HepG2 (cell line): Measurements from ENCODE around the gene ATP5MG. TPM values are rescaled to one million over a fixed set of nuclear protein-coding genes. Genes with fewer than 3 reads are reported as not detected.

Experiments used
- IRX3 ChIP-seq: sonication (generic); formaldehyde crosslinking; IDR thresholded peaks from 2 replicates; pipeline ENCODE4 v1.8.1; 2023; ENCODE audit warnings: mild to moderate bottlenecking, low read depth, missing genetic modification reagents, borderline replicate concordance
- polyA plus RNA-seq, 8 experiments: library from polyadenylated mRNA; depleted of rRNA in 3 of 8; stranded (reverse) in 7 of 8; unstranded in 1 of 8; fragments of >200 nt; fragmentation: Illumina TruSeq in 4 of 8; extraction: Trizol in 4 of 8; gene quantifications; 2 replicates each; pipeline versions ENCODE4 v1.2.1 to v1.2.3, GENCODE V29; 2011 to 2016; ENCODE audit warnings: low read depth in 4 of 8, missing spikeins in 1 of 8, mixed read lengths in 1 of 8; ENCODE audit not compliant: insufficient read depth in 1 of 8
- total RNA-seq, 5 experiments: library from RNA; depleted of rRNA; stranded (reverse); fragments of >200 nt; fragmentation: Illumina TruSeq; extraction: Trizol; gene quantifications; 2 replicates each; pipeline ENCODE4 v1.2.3, GENCODE V29; 2016; ENCODE audit warnings: low read depth in 1 of 5
- TF ChIP-seq, protein P1 (sequence below): IDR thresholded peaks from 2 replicates; pipeline ENCODE4 v1.6.1; 2016; ENCODE audit warnings: low read depth
- TF ChIP-seq, protein P2 (sequence below): sonication (generic); formaldehyde crosslinking; conservative IDR thresholded peaks from 2 replicates; pipeline ENCODE4 v1.4.0; 2020; ENCODE audit warnings: mild to moderate bottlenecking, missing genetic modification reagents, moderate library complexity
- TF ChIP-seq, protein P3 (sequence below): sonication (generic); formaldehyde crosslinking; conservative IDR thresholded peaks from 2 replicates; pipeline ENCODE4 v1.8.0; 2022; ENCODE audit warnings: missing genetic modification reagents
- TF ChIP-seq, protein P4 (sequence below): sonication (generic); formaldehyde crosslinking; IDR thresholded peaks from 2 replicates; pipeline ENCODE4 v1.4.0; 2020; ENCODE audit warnings: mild to moderate bottlenecking, missing genetic modification reagents, borderline replicate concordance
- TF ChIP-seq, protein P5 (sequence below): sonication (generic); formaldehyde crosslinking; IDR thresholded peaks from 2 replicates; pipeline ENCODE4 v1.5.0; 2020; ENCODE audit warnings: mild to moderate bottlenecking, missing genetic modification reagents, borderline replicate concordance

ATP5MG gene
- total and polyA plus RNA-seq, 2 of the 13 experiments (the other 11 are each of a cell fraction or from before 2014, with no cell fraction given) = 260 to 320 TPM

DNA sequence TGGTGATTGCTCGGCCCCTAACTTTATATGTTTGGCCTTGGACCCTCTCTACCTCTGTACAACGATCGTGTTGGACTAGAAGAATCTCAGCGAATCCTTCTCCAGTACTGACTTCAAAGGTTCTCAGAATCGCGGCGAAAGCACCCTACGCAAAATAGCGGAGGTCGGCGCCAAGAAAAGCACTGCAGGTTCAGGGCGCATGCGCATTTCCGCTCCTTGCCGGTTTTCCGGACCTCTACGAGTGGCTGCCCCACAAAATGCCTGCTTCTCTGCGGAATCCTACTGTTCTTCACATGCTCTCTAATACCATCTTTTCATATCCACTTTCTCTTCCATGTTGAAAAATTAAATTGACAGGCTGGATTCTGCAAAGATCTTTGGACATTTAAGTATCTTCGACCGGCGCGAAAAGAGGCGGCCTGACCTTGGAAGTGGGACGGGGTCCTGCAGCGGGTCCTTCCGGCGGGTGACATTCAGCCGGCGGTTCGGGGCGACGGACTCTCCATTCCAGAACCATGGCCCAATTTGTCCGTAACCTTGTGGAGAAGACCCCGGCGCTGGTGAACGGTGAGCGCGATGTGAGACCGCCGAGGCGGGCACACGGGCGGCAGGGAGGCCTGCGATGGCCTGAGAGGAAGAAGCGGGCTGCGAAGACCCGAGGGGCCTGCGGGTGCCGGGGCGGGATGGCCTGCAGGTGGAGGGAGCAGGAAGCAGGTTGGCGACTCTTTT, at the start of gene ATP5MG (continued):
- TF ChIP-seq, protein P1, sequence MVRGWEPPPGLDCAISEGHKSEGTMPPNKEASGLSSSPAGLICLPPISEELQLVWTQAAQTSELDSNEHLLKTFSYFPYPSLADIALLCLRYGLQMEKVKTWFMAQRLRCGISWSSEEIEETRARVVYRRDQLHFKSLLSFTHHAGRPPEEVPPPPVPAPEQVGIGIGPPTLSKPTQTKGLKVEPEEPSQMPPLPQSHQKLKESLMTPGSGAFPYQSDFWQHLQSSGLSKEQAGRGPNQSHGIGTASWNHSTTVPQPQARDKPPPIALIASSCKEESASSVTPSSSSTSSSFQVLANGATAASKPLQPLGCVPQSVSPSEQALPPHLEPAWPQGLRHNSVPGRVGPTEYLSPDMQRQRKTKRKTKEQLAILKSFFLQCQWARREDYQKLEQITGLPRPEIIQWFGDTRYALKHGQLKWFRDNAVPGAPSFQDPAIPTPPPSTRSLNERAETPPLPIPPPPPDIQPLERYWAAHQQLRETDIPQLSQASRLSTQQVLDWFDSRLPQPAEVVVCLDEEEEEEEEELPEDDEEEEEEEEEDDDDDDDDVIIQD (CRISPR knock-in tag) = no peak
- TF ChIP-seq, protein P2, sequence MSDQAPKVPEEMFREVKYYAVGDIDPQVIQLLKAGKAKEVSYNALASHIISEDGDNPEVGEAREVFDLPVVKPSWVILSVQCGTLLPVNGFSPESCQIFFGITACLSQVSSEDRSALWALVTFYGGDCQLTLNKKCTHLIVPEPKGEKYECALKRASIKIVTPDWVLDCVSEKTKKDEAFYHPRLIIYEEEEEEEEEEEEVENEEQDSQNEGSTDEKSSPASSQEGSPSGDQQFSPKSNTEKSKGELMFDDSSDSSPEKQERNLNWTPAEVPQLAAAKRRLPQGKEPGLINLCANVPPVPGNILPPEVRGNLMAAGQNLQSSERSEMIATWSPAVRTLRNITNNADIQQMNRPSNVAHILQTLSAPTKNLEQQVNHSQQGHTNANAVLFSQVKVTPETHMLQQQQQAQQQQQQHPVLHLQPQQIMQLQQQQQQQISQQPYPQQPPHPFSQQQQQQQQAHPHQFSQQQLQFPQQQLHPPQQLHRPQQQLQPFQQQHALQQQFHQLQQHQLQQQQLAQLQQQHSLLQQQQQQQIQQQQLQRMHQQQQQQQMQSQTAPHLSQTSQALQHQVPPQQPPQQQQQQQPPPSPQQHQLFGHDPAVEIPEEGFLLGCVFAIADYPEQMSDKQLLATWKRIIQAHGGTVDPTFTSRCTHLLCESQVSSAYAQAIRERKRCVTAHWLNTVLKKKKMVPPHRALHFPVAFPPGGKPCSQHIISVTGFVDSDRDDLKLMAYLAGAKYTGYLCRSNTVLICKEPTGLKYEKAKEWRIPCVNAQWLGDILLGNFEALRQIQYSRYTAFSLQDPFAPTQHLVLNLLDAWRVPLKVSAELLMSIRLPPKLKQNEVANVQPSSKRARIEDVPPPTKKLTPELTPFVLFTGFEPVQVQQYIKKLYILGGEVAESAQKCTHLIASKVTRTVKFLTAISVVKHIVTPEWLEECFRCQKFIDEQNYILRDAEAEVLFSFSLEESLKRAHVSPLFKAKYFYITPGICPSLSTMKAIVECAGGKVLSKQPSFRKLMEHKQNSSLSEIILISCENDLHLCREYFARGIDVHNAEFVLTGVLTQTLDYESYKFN (CRISPR knock-in tag) = no peak
- TF ChIP-seq, protein P3, sequence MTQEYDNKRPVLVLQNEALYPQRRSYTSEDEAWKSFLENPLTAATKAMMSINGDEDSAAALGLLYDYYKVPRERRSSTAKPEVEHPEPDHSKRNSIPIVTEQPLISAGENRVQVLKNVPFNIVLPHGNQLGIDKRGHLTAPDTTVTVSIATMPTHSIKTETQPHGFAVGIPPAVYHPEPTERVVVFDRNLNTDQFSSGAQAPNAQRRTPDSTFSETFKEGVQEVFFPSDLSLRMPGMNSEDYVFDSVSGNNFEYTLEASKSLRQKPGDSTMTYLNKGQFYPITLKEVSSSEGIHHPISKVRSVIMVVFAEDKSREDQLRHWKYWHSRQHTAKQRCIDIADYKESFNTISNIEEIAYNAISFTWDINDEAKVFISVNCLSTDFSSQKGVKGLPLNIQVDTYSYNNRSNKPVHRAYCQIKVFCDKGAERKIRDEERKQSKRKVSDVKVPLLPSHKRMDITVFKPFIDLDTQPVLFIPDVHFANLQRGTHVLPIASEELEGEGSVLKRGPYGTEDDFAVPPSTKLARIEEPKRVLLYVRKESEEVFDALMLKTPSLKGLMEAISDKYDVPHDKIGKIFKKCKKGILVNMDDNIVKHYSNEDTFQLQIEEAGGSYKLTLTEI (CRISPR knock-in tag) = no peak
- TF ChIP-seq, protein P4, sequence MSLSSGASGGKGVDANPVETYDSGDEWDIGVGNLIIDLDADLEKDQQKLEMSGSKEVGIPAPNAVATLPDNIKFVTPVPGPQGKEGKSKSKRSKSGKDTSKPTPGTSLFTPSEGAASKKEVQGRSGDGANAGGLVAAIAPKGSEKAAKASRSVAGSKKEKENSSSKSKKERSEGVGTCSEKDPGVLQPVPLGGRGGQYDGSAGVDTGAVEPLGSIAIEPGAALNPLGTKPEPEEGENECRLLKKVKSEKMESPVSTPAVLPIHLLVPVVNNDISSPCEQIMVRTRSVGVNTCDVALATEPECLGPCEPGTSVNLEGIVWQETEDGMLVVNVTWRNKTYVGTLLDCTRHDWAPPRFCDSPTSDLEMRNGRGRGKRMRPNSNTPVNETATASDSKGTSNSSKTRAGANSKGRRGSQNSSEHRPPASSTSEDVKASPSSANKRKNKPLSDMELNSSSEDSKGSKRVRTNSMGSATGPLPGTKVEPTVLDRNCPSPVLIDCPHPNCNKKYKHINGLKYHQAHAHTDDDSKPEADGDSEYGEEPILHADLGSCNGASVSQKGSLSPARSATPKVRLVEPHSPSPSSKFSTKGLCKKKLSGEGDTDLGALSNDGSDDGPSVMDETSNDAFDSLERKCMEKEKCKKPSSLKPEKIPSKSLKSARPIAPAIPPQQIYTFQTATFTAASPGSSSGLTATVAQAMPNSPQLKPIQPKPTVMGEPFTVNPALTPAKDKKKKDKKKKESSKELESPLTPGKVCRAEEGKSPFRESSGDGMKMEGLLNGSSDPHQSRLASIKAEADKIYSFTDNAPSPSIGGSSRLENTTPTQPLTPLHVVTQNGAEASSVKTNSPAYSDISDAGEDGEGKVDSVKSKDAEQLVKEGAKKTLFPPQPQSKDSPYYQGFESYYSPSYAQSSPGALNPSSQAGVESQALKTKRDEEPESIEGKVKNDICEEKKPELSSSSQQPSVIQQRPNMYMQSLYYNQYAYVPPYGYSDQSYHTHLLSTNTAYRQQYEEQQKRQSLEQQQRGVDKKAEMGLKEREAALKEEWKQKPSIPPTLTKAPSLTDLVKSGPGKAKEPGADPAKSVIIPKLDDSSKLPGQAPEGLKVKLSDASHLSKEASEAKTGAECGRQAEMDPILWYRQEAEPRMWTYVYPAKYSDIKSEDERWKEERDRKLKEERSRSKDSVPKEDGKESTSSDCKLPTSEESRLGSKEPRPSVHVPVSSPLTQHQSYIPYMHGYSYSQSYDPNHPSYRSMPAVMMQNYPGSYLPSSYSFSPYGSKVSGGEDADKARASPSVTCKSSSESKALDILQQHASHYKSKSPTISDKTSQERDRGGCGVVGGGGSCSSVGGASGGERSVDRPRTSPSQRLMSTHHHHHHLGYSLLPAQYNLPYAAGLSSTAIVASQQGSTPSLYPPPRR (CRISPR knock-in tag) = no peak
- no peak for TF ChIP-seq IRX3 (CRISPR knock-in tag)
- TF ChIP-seq, protein P5, sequence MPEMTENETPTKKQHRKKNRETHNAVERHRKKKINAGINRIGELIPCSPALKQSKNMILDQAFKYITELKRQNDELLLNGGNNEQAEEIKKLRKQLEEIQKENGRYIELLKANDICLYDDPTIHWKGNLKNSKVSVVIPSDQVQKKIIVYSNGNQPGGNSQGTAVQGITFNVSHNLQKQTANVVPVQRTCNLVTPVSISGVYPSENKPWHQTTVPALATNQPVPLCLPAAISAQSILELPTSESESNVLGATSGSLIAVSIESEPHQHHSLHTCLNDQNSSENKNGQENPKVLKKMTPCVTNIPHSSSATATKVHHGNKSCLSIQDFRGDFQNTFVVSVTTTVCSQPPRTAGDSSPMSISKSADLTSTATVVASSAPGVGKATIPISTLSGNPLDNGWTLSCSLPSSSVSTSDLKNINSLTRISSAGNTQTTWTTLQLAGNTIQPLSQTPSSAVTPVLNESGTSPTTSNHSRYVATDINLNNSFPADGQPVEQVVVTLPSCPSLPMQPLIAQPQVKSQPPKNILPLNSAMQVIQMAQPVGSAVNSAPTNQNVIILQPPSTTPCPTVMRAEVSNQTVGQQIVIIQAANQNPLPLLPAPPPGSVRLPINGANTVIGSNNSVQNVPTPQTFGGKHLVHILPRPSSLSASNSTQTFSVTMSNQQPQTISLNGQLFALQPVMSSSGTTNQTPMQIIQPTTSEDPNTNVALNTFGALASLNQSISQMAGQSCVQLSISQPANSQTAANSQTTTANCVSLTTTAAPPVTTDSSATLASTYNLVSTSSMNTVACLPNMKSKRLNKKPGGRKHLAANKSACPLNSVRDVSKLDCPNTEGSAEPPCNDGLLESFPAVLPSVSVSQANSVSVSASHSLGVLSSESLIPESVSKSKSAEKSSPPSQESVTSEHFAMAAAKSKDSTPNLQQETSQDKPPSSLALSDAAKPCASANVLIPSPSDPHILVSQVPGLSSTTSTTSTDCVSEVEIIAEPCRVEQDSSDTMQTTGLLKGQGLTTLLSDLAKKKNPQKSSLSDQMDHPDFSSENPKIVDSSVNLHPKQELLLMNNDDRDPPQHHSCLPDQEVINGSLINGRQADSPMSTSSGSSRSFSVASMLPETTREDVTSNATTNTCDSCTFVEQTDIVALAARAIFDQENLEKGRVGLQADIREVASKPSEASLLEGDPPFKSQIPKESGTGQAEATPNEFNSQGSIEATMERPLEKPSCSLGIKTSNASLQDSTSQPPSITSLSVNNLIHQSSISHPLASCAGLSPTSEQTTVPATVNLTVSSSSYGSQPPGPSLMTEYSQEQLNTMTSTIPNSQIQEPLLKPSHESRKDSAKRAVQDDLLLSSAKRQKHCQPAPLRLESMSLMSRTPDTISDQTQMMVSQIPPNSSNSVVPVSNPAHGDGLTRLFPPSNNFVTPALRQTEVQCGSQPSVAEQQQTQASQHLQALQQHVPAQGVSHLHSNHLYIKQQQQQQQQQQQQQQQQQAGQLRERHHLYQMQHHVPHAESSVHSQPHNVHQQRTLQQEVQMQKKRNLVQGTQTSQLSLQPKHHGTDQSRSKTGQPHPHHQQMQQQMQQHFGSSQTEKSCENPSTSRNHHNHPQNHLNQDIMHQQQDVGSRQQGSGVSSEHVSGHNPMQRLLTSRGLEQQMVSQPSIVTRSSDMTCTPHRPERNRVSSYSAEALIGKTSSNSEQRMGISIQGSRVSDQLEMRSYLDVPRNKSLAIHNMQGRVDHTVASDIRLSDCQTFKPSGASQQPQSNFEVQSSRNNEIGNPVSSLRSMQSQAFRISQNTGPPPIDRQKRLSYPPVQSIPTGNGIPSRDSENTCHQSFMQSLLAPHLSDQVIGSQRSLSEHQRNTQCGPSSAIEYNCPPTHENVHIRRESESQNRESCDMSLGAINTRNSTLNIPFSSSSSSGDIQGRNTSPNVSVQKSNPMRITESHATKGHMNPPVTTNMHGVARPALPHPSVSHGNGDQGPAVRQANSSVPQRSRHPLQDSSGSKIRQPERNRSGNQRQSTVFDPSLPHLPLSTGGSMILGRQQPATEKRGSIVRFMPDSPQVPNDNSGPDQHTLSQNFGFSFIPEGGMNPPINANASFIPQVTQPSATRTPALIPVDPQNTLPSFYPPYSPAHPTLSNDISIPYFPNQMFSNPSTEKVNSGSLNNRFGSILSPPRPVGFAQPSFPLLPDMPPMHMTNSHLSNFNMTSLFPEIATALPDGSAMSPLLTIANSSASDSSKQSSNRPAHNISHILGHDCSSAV (CRISPR knock-in tag) = no peak
